GM18526 (cell line): ENCODE measurements around the gene FCRLB.

Source experiments
- POLR2A ChIP-seq: IDR thresholded peaks from 3 replicates; pipeline ENCODE4 v1.6.1; 2011; ENCODE audit not compliant: insufficient read length; ENCODE audit errors: extremely low read depth

FCRLB gene

DNA sequence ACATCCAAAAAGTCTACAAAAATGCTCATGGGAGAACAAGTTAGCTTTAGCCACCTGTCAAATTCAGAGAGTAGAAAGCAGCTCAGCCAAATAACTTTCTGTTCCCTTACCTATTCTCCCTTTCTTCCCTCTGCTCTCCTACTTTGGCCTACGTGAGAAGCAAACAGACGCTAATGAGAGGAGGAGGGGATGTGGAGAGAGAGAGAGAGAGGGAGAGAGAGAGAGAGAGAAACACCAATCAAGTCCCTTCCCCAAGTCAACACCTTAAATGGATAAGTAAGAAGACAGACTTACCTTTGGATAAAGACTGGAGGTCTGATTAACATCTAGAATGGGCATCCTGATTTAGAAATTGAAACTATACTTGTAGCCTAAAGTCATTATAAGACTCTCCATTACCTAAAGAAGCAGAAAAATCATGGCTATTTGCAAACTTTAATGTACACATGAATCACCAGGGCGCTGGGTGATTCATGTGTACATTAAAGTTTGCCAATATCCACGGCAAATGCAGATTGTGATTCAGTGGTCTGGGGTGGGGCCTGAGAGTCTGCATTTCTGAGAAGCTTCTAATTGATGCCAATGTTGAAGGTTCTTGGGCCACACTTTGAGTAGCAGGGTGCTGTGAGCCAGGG is 15.1 kb downstream of the FCRLB start:
- TF ChIP-seq POLR2A, result no peak

DNA sequence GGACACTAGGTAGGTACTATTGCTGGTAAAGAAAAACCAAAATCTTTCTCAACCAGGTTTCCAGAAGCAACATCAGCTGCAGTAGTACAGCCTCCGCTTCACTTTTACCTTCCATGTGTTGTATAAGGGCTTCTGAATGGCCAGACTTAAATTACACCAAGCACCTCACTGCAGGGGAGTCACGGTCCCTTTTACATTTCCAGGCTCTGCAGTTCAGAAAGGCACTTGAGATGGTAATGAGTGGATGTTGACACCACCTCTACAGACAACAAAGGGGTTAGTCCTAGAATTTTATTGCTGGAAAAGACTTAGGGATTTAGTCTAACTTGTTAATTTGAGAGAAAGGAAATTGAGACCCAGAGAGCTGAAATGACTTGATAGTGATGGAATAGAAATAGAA is 16.3 kb downstream of the FCRLB start:
- TF ChIP-seq POLR2A, result no peak

DNA sequence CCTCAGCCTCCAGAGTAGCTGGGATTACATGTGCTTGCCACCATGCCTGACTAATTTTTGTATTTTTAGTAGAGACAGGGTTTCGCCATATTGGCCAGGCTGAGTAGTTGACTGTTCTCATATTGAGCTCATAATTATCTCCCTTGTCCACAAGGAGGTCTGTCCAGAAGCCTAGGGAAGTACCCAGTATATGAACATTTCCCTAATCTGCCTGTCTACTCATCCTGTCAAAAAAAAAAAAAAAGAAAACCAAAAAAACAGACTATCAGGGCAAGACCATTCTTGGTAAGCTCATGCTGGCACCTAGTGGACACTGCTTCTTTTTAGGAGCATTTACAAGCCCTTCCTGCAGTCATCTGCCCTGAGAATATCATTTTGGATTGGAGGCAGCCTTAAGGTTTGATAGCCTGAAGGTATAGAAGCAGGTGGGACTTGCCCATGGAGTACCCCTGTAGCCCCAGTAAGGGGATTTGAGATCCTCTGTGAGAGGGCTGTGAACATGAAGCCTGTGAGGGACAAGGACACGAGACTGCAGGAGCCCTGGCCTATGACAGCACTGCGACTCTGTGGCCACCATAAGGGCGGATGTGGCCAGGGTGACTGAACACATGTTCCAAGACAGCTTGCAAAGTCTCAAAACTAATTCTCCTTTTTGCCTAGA is 17.4 kb downstream of the FCRLB start:
- peak; percentile 28 for TF ChIP-seq POLR2A

DNA sequence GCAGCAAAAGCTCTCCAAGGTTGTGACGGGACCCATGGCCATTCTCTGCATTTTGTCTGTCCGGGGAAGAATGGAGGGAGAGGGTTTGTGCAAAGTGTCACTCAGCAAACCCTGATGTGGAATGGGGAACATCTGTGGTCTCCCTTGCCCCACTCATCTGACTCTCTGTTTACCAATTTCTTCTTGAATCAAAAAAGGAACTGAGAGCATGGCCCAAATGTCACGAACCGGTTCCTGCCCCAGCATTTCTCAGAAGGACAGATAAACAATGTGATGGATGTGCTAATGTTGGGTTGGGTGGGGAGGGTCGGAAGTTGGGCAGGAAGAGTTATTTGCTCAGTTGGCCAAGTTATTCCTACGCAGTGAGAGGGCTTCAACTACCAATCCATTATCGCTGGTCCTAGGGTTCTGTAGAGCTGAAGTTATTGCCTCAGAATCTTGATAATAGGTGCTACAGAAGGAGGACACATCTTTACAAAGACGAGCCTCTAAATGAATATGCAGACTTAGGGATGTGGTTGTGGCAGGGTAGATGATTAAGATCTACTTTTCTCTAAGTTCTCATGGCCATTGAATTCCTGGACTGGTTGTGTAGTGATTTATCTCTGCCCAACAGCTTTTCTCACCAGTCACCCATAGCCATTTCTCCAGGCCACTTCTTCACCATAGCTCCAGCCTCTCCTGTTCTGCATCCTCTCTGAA is 18.7 kb downstream of the FCRLB start:
- TF ChIP-seq POLR2A, result no peak

GRCh38 chr1:161740921-161741320 is 19.6 kb downstream of the FCRLB start:
- no peak for TF ChIP-seq POLR2A

DNA sequence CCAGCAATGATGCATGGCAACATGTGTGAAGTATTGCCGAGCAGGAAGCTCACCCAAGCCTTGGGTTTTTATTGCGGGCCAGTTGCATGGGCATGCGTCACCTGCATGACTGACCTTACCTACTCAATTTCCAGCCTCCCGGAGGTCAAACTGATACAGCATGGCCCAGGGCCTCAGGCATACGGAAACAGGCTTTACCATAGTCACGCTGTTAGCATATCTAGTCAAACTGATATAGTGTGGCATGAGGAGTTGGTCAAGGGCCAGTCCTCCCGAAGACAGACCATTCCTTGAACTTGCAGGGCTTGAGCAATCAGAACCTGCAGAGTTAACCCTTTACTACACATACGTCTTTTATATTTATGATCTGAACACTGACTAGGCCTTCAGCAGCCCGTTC is 21.9 kb downstream of the FCRLB start:
- TF ChIP-seq POLR2A, result no peak

- no peak for TF ChIP-seq POLR2A
Observed at GRCh38 chr1:161747801-161748200, 26.5 kb downstream of the FCRLB start.

GRCh38 chr1:161749509-161750407 is 28.4 kb downstream of the FCRLB start, which contains the start of gene DUSP12:
DUSP12 (plus strand) TSS chr1:161749786; CDS start chr1:161749802, 16 bp downstream.
- TF ChIP-seq POLR2A, result peak; percentile 83

GRCh38 chr1:161763522-161764098 is 42.3 kb downstream of the FCRLB start:
- no peak for TF ChIP-seq POLR2A

- peak; percentile 56 for TF ChIP-seq POLR2A
Observed at GRCh38 chr1:161766102-161766981, 45.0 kb downstream of the FCRLB start, which contains the start of gene ATF6. ATF6 (plus strand) TSS chr1:161766320; CDS start chr1:161766361, 41 bp downstream.

DNA sequence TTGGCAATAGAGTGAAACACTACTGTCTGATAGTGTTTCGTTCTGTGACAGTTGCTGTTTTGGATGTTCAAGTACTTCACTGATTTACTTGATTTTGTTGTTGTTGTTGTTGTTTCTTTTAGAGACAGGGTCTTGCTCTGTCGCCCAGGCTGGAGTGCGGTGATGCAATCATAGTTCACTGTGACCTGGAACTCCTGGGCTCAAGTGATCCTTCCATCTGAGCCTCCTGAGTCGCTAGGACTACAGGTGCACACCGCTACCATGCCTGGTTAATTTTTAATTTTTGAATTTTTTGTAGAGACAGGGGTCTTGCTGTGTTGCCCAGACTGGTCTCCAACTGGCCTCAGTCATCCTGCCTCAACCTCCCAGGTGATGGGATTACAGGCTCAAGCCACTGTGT is 47.1 kb downstream of the FCRLB start:
- TF ChIP-seq POLR2A, result no peak

GRCh38 chr1:161768986-161769672 is 47.8 kb downstream of the FCRLB start:
- TF ChIP-seq POLR2A, result no peak

DNA sequence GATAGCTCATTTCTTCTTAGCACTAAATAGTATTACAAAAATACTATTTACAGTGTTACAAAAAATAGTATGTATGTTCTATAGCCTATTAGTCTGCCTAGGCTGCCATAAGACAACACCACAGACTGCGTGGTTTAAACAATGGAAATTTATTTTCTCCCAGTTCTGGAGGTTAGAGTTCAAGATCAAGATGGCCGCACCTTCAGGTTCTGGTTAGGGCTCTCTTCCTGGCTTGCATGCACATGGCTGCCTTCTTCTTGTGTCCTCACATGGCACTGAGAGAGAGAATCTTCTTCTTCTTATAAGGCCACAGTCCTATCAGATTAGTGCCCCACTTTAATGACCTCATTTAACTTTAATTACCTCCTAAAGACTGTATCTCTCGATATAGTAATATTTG is 48.9 kb downstream of the FCRLB start:
- no peak for TF ChIP-seq POLR2A
